Caco-2 (cell line): ENCODE measurements around the gene OR52N4. TPM values are rescaled to one million over a fixed set of nuclear protein-coding genes. Genes with fewer than 3 reads are reported as not detected.

Experiments used
- BruUV-seq: library from RNA; stranded (reverse); fragments of 400-500 nt; replicated peaks from 2 replicates; lab custom pipeline; 2021; lab: Mats Ljungman, UMichigan
- CTCF ChIA-PET: fragments of 300-600 bp; sonication (Branson Sonifier 250); formaldehyde crosslinking; loops from one replicate; lab custom pipeline; 2022; ENCODE audit warnings: antibody characterized with exemption; lab: Charles Lee
- POLR2A ChIA-PET: fragments of 300-600 bp; sonication (Branson Sonifier 250); formaldehyde crosslinking; loops from one replicate; lab custom pipeline; 2022; ENCODE audit warnings: antibody characterized with exemption; lab: Charles Lee
- DNase-seq, 2 experiments: peaks; one replicate each; pipeline versions ENCODE4 v3.0.0 to v3.0.0-alpha.2; 2020 to 2022
- H3K27me3 ChIP-seq: replicated peaks from 2 replicates; pipeline ENCODE4 v1.6.0; 2011; ENCODE audit warnings: low read length; ENCODE audit not compliant: control insufficient read depth, insufficient read depth
- H3K36me3 ChIP-seq: 2 replicates; pipeline ENCODE4 v1.5.1; 2011; ENCODE audit warnings: low read length; ENCODE audit not compliant: control insufficient read depth, insufficient read depth
- H3K4me1 ChIP-seq: fragments of 250-450 bp; sonication (Bioruptor Pico); 2 replicates; pipeline ENCODE4 v1.5.1; 2020; ENCODE audit warnings: mild to moderate bottlenecking
- H3K4me3 ChIP-seq: 2 replicates; pipeline ENCODE4 v1.5.1; 2011; ENCODE audit warnings: low read depth, mild to moderate bottlenecking, control low read depth, low read length
- H3K9me3 ChIP-seq: fragments of 250-450 bp; sonication (Bioruptor Pico); 2 replicates; pipeline ENCODE4 v1.5.1; 2020; ENCODE audit warnings: mild to moderate bottlenecking, moderate library complexity
- H3K27ac Mint-ChIP-seq: one replicate; pipeline ENCODE4 v1.8.0; 2022; ENCODE audit warnings: mixed read lengths; ENCODE audit not compliant: unreplicated experiment
- H3K27me3 Mint-ChIP-seq: one replicate; pipeline ENCODE4 v1.8.0; 2022; ENCODE audit warnings: mixed read lengths; ENCODE audit not compliant: insufficient read depth, unreplicated experiment
- H3K36me3 Mint-ChIP-seq: one replicate; pipeline ENCODE4 v1.8.0; 2022; ENCODE audit warnings: mild to moderate bottlenecking, mixed read lengths; ENCODE audit not compliant: insufficient read depth, unreplicated experiment
- H3K4me1 Mint-ChIP-seq: one replicate; pipeline ENCODE4 v1.8.0; 2022; ENCODE audit warnings: low read depth, mixed read lengths; ENCODE audit not compliant: unreplicated experiment
- H3K4me3 Mint-ChIP-seq: one replicate; pipeline ENCODE4 v1.8.0; 2022; ENCODE audit warnings: mild to moderate bottlenecking, moderate library complexity, mixed read lengths; ENCODE audit not compliant: unreplicated experiment
- H3K9me3 Mint-ChIP-seq: one replicate; pipeline ENCODE4 v1.8.0; 2022; ENCODE audit warnings: mixed read lengths; ENCODE audit not compliant: unreplicated experiment
- CTCF ChIP-seq, 2 experiments: fragments of 200-600 bp in 1 of 2; IDR thresholded peaks; 1 replicate in 1 of 2; 2 replicates in 1 of 2; pipeline versions ENCODE4 v1.5.1 to v1.8.0; 2011 to 2022; ENCODE audit warnings: antibody characterized with exemption in 1 of 2, control low read depth in 1 of 2, inconsistent platforms in 1 of 2, low read depth in 1 of 2, low read length in 1 of 2, mild to moderate bottlenecking in 1 of 2, moderate library complexity in 1 of 2; ENCODE audit not compliant: insufficient read depth in 1 of 2, severe bottlenecking in 1 of 2, unreplicated experiment in 1 of 2
- intact Hi-C: fragments of 100-400 bp; cut with micrococcal nuclease; formaldehyde crosslinking; loops from one replicate; pipeline ENCODE4 v1.10.0; 2022; ENCODE audit not compliant: unreplicated experiment
- total RNA-seq: library from RNA; stranded (reverse); gene quantifications from 2 replicates; pipeline ENCODE4 v1.2.3, GENCODE V29; 2022

The OR52N4 gene
- total RNA-seq, 1 experiment from 2014 or later = not detected

- Mint-ChIP-seq H3K27me3 (peaks cover 3% of the 10 kb centered on the region), H3K27ac (no peak overlapping the region), H3K9me3 (no peaks in the 10 kb centered on the region), H3K4me1 (no peaks in the 10 kb centered on the region), H3K36me3 (no peaks in the 10 kb centered on the region), H3K4me3 (no peak overlapping the region)
- no peak for DNase-seq
- ChIA-PET POLR2A (no interaction called here), CTCF (no interaction called here)
- Histone ChIP-seq H3K9me3 (no peaks in the 10 kb centered on the region), H3K27me3 (no peaks in the 10 kb centered on the region), H3K36me3 (no peaks in the 10 kb centered on the region), H3K4me3 (no peak overlapping the region), H3K4me1 (no peaks in the 10 kb centered on the region)
- no TSS peak for BruUV-seq
- intact Hi-C loops = no loop called here
- TF ChIP-seq CTCF (IDR thresholded peaks at IDR 0.05; ENCODE audit: insufficient read depth in 1 of 2, low read depth in 1 of 2, low read length in 1 of 2, severe bottlenecking in 1 of 2, unreplicated experiment in 1 of 2) = no peak
Observed at GRCh38 chr11:5722622-5723021, 31.4 kb upstream of the OR52N4 start.

- no peaks in the 10 kb centered on the region for H3K9me3 Mint-ChIP-seq
- no peak overlapping the region for H3K4me3 Mint-ChIP-seq
- TF ChIP-seq CTCF (IDR thresholded peaks at IDR 0.05; ENCODE audit: insufficient read depth in 1 of 2, low read depth in 1 of 2, low read length in 1 of 2, severe bottlenecking in 1 of 2, unreplicated experiment in 1 of 2) = no peak
- Histone ChIP-seq H3K9me3 (no peaks in the 10 kb centered on the region), H3K36me3 (no peaks in the 10 kb centered on the region), H3K4me3 (no peak overlapping the region), H3K27me3 (no peaks in the 10 kb centered on the region), H3K4me1 (no peaks in the 10 kb centered on the region)
- H3K4me1 Mint-ChIP-seq = no peaks in the 10 kb centered on the region
- intact Hi-C loops = no loop called here
- no peak overlapping the region for H3K27ac Mint-ChIP-seq
- no peaks in the 10 kb centered on the region for H3K36me3 Mint-ChIP-seq
- H3K27me3 Mint-ChIP-seq = peaks cover 8% of the 10 kb centered on the region
- no TSS peak for BruUV-seq
- ChIA-PET CTCF (no interaction called here), POLR2A (no interaction called here)
- DNase-seq = no peak
Observed at GRCh38 chr11:5726351-5726750, 27.7 kb upstream of the OR52N4 start.

- Mint-ChIP-seq H3K4me1 (no peaks in the 10 kb centered on the region), H3K4me3 (no peak overlapping the region), H3K9me3 (no peaks in the 10 kb centered on the region), H3K27me3 (peaks cover 10% of the 10 kb centered on the region), H3K36me3 (no peaks in the 10 kb centered on the region), H3K27ac (no peak overlapping the region)
- no peaks in the 10 kb centered on the region for H3K4me1 ChIP-seq
- H3K27me3 ChIP-seq = no peaks in the 10 kb centered on the region
- no peak for DNase-seq
- TF ChIP-seq CTCF (IDR thresholded peaks at IDR 0.05; ENCODE audit: insufficient read depth in 1 of 2, low read depth in 1 of 2, low read length in 1 of 2, severe bottlenecking in 1 of 2, unreplicated experiment in 1 of 2) = no peak
- no TSS peak for BruUV-seq
- CTCF ChIA-PET = no interaction called here
- POLR2A ChIA-PET = no interaction called here
- no peaks in the 10 kb centered on the region for H3K9me3 ChIP-seq
- H3K4me3 ChIP-seq = no peak overlapping the region
- no peaks in the 10 kb centered on the region for H3K36me3 ChIP-seq
- intact Hi-C loops = no loop called here
Observed at GRCh38 chr11:5727691-5728090, 26.4 kb upstream of the OR52N4 start.
